Stimulated activated CD4-positive, alpha-beta T cell treated with anti-CD3 and anti-CD28 coated beads, Interleukin-15, amount 100 ng/mL, for 1 hour (primary cell): Measurements from ENCODE around the gene CDK12.
A peak's percentile ranks its signal among the peaks of the same experiment; 100 is the strongest.
"Not testable (repeated sequence)": the region's sequence is repeated elsewhere in the genome, so short reads cannot be mapped to it uniquely, and the experiment has no call there.

Experiments
- DNase-seq, 2 donors: peaks; one replicate each; pipeline ENCODE4 v3.0.0-alpha.2; 2020; ENCODE audit warnings: low read depth in 1 of 2, low spot score in 1 of 2

Gene CDK12

GRCh38 chr17:39496921-39497320, 35.6 kb downstream of the CDK12 start:
- DNase-seq: not testable (repeated sequence)

GRCh38 chr17:39507511-39507910, 46.2 kb downstream of the CDK12 start:
- DNase-seq: no peak

GRCh38 chr17:39508987-39509386, 47.7 kb downstream of the CDK12 start:
- no peak for DNase-seq

DNA sequence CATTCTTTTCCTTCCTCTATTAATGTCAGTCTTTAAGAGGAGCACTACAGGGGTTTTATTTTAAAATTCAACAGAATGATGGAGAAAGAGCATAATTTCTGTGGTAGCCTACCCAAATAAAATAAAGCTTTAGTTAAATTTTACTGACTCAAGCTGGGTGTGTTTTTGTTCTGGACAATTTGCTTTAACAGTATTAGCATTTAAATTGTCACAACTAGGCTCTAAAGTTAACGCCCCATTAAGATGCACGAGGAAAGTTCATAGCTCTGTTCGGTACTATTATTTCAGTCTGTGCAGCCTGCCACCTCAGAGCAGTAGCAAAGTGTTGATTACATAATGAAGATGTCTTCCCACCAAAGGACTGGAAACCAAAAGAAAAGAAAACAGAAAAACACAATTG, 52.0 kb downstream of the CDK12 start:
- no peak for DNase-seq

GRCh38 chr17:39513915-39514314, 52.6 kb downstream of the CDK12 start:
- DNase-seq: no peak

DNA sequence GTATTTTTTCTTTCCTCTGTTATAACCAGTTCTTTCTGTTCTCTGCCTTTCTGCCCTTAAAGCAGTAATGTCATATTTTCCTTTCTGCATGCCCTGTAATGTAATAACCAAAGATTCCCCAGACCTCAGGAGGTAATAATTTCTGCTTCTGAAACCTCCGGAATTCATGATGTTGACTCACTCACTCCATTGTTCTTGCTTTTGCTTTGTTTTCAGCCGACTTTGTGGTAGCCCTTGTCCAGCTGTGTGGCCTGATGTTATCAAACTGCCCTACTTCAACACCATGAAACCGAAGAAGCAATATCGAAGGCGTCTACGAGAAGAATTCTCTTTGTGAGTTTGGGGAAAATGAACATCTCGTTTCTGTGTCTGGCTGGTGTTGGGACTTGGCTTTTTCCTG, 55.9 kb downstream of the CDK12 start:
- no peak for DNase-seq

DNA sequence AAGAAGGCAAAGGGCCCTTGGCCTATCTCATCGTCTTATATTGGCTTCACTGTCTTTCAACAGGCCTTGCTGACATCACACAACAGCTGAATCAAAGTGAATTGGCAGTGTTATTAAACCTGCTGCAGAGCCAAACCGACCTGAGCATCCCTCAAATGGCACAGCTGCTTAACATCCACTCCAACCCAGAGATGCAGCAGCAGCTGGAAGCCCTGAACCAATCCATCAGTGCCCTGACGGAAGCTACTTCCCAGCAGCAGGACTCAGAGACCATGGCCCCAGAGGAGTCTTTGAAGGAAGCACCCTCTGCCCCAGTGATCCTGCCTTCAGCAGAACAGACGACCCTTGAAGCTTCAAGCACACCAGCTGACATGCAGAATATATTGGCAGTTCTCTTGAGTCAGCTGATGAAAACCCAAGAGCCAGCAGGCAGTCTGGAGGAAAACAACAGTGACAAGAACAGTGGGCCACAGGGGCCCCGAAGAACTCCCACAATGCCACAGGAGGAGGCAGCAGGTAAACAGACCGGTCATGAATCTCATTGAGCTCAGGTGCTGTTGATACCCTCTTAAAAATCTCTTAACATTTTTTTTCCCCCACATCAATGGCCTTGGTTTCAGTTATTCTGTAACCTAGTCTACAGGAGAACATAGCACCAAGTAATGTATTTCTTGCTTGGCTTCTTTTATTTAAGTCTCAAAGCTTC, 64.7 kb downstream of the CDK12 start:
- no peak for DNase-seq

DNA sequence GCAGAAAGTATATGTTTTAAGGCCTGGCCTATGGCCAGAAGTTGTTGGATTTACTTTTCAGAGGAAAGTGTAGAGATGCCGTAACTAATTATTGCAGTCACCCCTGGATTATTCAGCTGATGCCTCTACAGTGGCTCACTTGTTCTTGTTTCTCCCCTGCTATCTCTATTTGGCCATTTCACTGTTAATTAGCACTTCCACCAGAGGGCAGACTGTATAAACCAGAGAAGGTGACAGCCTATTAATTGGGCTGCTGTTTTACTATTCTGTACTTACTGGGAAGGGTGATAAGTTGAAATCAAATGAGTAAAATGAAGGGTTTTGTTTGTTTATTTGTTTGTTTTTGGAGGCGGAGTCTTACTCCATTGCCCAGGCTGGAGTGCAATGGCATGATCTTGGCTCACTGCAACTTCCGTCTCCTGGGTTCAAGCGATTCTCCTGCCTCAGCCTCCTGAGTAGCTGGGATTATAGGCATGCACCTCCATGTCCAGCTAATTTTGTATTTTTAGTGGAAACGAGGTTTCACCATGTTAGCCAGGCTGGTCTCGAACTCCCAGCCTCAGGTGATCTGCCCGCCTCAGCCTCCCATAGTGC, 66.0 kb downstream of the CDK12 start:
- no peak for DNase-seq

DNA sequence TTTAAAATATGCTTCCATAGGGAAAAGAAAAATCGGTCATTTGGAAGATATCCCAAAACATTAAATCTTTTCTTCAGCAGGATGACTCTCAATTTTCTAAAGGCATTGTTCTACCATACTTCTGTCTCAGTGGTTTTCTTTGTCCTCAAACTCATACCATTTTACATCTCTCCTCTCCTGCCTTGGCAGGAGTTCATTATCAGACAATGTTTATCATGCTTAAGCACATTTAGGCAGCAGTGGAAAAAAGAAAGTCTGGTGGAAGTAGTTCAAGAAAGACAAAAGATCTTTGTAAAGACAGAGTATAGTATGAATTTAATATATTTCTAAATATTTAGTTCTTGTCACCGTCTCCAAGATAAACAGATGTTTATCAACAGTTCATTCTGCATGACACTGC, 68.2 kb downstream of the CDK12 start:
- no peak for DNase-seq

DNA sequence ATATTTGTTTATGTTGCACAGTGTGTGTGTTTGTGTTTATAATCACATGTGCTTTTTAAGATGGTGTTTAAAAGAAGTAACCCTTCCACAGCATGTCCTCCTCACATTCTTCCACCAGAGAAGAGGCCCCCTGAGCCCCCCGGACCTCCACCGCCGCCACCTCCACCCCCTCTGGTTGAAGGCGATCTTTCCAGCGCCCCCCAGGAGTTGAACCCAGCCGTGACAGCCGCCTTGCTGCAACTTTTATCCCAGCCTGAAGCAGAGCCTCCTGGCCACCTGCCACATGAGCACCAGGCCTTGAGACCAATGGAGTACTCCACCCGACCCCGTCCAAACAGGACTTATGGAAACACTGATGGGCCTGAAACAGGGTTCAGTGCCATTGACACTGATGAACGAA, 69.2 kb downstream of the CDK12 start:
- no peak for DNase-seq

DNA sequence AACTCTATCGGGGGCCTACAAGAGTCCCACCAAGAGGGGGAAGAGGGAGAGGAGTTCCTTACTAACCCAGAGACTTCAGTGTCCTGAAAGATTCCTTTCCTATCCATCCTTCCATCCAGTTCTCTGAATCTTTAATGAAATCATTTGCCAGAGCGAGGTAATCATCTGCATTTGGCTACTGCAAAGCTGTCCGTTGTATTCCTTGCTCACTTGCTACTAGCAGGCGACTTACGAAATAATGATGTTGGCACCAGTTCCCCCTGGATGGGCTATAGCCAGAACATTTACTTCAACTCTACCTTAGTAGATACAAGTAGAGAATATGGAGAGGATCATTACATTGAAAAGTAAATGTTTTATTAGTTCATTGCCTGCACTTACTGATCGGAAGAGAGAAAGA, 70.0 kb downstream of the CDK12 start:
- DNase-seq: no peak

DNA sequence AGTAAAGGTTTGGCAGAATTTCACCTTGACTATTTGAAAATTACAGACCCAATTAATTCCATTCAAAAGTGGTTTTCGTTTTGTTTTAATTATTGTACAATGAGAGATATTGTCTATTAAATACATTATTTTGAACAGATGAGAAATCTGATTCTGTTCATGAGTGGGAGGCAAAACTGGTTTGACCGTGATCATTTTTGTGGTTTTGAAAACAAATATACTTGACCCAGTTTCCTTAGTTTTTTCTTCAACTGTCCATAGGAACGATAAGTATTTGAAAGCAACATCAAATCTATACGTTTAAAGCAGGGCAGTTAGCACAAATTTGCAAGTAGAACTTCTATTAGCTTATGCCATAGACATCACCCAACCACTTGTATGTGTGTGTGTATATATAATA, 72.6 kb downstream of the CDK12 start:
- no peak for DNase-seq

- DNase-seq: no peak
These were observed 73.6 kb downstream of the CDK12 start for GRCh38 chr17:39534768-39535405.

GRCh38 chr17:39536468-39536867, 75.2 kb downstream of the CDK12 start:
- no peak for DNase-seq

DNA sequence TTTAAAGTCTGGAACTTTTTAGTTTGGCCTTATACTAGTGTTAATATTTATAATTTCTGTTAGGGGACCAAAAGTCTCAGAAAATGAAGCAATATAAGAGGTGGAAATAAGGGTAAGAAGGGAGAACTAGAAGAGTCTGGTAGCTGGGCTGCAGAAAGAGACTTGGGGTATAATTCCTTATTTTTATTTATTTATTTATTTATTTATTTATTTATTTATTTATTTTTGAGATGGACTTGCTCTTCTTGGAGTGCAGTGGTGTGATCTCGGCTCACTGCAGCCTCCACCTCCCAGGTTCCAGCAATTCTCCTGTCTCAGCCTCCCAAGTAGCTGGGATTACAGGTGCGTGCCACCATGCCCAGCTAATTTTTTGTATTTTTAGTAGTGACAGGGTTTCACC, 76.1 kb downstream of the CDK12 start:
- DNase-seq: not testable (repeated sequence)

DNA sequence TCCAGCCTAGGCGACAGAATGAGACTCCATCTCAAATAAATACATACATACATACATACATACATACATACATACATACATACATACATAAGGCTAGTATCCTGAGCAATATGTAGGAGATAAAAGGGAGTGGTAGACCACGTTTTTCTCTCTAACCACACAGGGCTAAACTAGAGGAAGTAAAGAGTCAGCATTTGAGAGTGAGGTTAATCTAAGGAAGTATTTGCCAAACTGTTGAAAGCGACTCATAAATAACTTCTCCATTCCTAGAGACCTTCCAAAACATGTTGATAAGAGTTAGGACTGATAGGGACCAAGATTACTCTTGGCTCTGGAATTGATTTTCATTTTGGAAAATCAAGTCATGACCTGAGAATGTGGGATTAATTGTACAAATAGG, 77.6 kb downstream of the CDK12 start:
- DNase-seq: no peak

DNA sequence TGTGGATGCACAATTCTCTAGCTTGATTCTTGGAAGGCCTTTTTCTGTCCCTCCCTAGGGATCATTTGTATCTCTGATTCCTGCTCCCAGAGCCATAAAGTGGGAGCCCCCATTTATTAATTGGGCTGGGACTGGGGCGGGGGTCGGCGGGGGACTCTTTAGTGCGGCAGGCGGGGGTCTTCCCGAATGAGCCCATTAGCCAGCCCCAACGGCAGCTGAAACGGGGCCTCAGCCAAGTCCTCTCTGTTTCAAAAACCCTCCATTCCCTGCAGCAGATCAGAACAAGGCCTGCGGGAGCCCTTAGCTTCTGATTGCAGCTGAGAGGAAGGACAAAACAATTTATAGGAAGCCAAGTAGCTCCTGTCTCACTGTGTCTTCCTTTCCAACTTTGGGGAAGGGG, 79.3 kb downstream of the CDK12 start:
- DNase-seq: no peak

DNA sequence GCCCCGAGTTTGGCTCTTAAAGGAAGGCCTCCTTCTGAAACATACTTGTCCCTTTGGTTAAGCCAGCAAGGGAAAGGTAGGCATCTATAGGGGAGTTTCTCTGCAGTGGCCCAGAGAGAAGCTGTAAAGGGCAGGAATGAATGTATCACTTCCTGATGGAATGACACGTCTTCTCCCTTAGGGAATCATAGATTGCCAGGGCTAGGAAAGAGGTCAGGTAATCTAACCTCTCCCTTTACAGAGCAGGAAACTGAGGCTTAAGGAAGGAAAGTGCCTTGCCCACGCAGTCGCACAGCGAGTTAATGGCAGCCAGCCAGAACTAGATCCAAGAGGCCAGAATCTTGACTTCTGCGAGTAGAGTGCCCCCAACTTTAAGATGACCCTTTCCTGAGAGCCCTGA, 80.4 kb downstream of the CDK12 start:
- no peak for DNase-seq

- DNase-seq: no peak
These were observed 81.9 kb downstream of the CDK12 start for GRCh38 chr17:39543176-39543575.

- no peak for DNase-seq
These were observed 82.4 kb downstream of the CDK12 start for GRCh38 chr17:39543664-39544063.

DNA sequence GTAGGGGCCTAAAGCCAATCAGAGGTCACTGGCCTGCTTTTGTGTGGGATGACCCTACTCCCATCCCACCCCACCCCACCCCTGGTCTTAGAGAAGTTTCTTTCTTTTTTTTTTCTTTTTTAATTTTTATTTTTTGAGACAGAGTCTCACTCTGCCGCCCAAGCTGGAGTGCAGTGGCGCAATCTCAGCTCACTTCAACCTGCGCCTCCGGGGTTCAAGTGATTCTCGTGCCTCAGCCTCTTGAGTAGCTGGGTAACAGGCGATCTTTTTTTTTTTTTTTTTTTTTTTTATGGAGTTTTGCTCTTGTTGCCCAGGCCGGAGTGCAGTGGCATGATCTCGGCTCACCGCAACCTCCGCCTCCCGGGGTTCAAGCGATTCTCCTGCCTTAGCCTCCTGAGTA, 83.1 kb downstream of the CDK12 start:
- not testable (repeated sequence) for DNase-seq

DNA sequence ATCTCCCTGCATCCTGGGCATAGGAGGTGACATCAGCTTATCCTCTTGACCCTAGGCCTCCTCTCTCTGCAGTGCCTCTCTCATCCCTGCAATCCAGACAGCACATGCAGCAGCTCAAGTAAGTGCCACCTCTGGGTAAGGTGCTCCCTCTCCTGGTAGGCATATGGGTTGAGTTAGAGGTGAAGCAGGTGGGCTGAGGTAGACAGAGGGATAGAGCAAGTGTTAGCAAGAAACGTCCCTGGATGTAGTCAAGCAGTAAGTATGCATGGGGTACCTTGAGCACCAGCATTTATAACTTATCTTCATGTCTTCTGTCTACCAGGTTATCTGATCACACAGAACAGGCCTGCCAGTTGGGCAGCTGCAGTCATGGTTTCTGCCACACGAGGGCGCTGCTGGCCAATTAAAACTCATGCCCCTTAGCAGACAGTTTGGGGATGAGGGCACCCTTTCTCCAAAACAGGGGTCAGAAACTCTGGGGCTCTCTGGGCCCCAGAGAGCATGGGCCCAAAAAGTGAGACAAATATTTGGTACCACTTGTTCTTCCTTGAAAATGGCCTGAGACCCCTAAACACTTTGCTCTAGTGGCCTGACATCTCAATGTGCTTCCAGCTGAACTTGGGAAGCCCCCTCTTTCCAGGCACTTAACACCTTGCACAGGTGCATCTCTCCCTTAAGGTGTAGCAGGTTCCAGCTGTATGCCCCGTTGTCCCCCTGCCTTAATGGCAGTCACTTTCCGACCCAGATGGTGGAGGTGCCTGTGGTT, 86.6 kb downstream of the CDK12 start:
- DNase-seq: peak; percentile 53 to 70
